HCT116 (cell line): ENCODE results near the gene EEF1G. TPM values are rescaled to one million over a fixed set of nuclear protein-coding genes. Genes with fewer than 3 reads are reported as not detected.

Experiments used
- ATAC-seq: fragments of 200-7000 bp; cut with Tn5 transposase; 2 replicates; pipeline ENCODE4 v1.9.1; 2020; ENCODE audit warnings: mild to moderate bottlenecking, moderate library complexity
- BruUV-seq: library from RNA; stranded (reverse); fragments of 400-500 nt; replicated peaks from 2 replicates; lab custom pipeline; 2021; lab: Mats Ljungman, UMichigan
- CTCF ChIA-PET: fragments of 300-600 bp; sonication (Branson Sonifier 250); formaldehyde crosslinking; loops from one replicate; lab custom pipeline; 2021; ENCODE audit warnings: antibody characterized with exemption; lab: Charles Lee
- POLR2A ChIA-PET: fragments of 300-600, 350-600 bp; sonication (Branson Sonifier 250); formaldehyde crosslinking; loops from one replicate; lab custom pipeline; 2021; ENCODE audit warnings: antibody characterized with exemption; lab: Charles Lee
- RAD21 ChIA-PET, 2 experiments: fragments of 300-600 bp; sonication (Branson Sonifier 250); formaldehyde crosslinking; loops; one replicate each; lab custom pipeline; 2023; ENCODE audit warnings: low total read pairs in 2 of 2; ENCODE audit not compliant: uncharacterized antibody in 2 of 2, unreplicated experiment in 2 of 2, low non-redundant PET in 1 of 2; lab: Charles Lee
- DNase-seq: peaks from one replicate; pipeline ENCODE4 v3.0.0-alpha.2; 2010; ENCODE audit warnings: low read depth, low spot score
- H2AFZ ChIP-seq: fragments of 200-600 bp; shearing (Covaris generic), sonication (generic); 2 replicates; pipeline ENCODE4 v1.6.1; 2017; ENCODE audit warnings: low read depth, mixed run types, mixed read lengths, antibody characterized with exemption, low read length; ENCODE audit not compliant: poor library complexity, severe bottlenecking
- H3K27ac ChIP-seq: 2 replicates; pipeline ENCODE4 v1.5.1; 2012; ENCODE audit warnings: low read depth, low read length
- H3K27me3 ChIP-seq: fragments of 200-600 bp; sonication (generic); 2 replicates; pipeline ENCODE4 v1.6.1; 2016; ENCODE audit warnings: mixed run types, low read length, mixed read lengths; ENCODE audit not compliant: insufficient read depth
- H3K36me3 ChIP-seq, 2 experiments: fragments of 200-500 bp in 1 of 2; fragments of 200-600 bp in 1 of 2; sonication (Bioruptor generic) in 1 of 2; sonication (generic) in 1 of 2; 2 replicates each; pipeline versions ENCODE4 v1.5.1 to v1.6.1; 2014 to 2016; ENCODE audit warnings: low read length in 2 of 2, inconsistent platforms in 1 of 2, mixed read lengths in 1 of 2, mixed run types in 1 of 2; ENCODE audit not compliant: insufficient read depth in 2 of 2, control insufficient read depth in 1 of 2
- H3K4me1 ChIP-seq, 2 experiments: fragments of 200-600 bp in 1 of 2; sonication (generic) in 1 of 2; 2 replicates each; pipeline versions ENCODE4 v1.5.1 to v1.6.1; 2012 to 2017; ENCODE audit warnings: low read length in 2 of 2, inconsistent platforms in 1 of 2, mild to moderate bottlenecking in 1 of 2, mixed read lengths in 1 of 2, mixed run types in 1 of 2, moderate library complexity in 1 of 2; ENCODE audit not compliant: insufficient read depth in 2 of 2, control insufficient read depth in 1 of 2
- H3K4me2 ChIP-seq: fragments of 200-600 bp; sonication (generic); 2 replicates; pipeline ENCODE4 v1.6.1; 2017; ENCODE audit warnings: mixed run types, low read length, mixed read lengths
- H3K4me3 ChIP-seq, 2 experiments: fragments of 200-600 bp in 1 of 2; sonication (generic) in 1 of 2; replicated peaks in 1 of 2; 2 replicates each; pipeline ENCODE4 v1.5.1; 2011 to 2016; ENCODE audit warnings: low read length in 2 of 2, control low read depth in 1 of 2, low read depth in 1 of 2, mild to moderate bottlenecking in 1 of 2, mixed read lengths in 1 of 2, mixed run types in 1 of 2
- H3K79me2 ChIP-seq: fragments of 200-600 bp; sonication (generic); 2 replicates; pipeline ENCODE4 v1.6.1; 2017; ENCODE audit warnings: mild to moderate bottlenecking, mixed run types, low read length, moderate library complexity, mixed read lengths; ENCODE audit not compliant: insufficient read depth
- H3K9ac ChIP-seq: fragments of 200-600 bp; sonication (generic); 2 replicates; pipeline ENCODE4 v1.6.1; 2016; ENCODE audit warnings: low read length, mixed read lengths
- H3K9me2 ChIP-seq: fragments of 200-600 bp; sonication (generic), shearing (Covaris generic); 2 replicates; pipeline ENCODE4 v1.6.1; 2017; ENCODE audit warnings: mixed run types, mild to moderate bottlenecking, moderate library complexity; ENCODE audit not compliant: insufficient read depth
- H3K9me3 ChIP-seq, 2 experiments: fragments of 200-500 bp in 1 of 2; fragments of 200-600 bp in 1 of 2; sonication (Bioruptor generic) in 1 of 2; sonication (generic) in 1 of 2; 2 replicates each; pipeline ENCODE4 v1.6.1; 2014 to 2017; ENCODE audit warnings: low read length in 2 of 2, mixed read lengths in 2 of 2, inconsistent platforms in 1 of 2, low read depth in 1 of 2, mild to moderate bottlenecking in 1 of 2, mixed run types in 1 of 2, moderate library complexity in 1 of 2; ENCODE audit not compliant: control insufficient read depth in 1 of 2, insufficient read depth in 1 of 2
- H4K20me1 ChIP-seq: fragments of 200-600 bp; sonication (generic), shearing (Covaris generic); 2 replicates; pipeline ENCODE4 v1.6.1; 2017; ENCODE audit warnings: mixed run types, mild to moderate bottlenecking, moderate library complexity; ENCODE audit not compliant: insufficient read depth
- CBX3 ChIP-seq: IDR thresholded peaks from 2 replicates; pipeline ENCODE4 v1.6.1; 2012; ENCODE audit warnings: low read depth
- POLR2A ChIP-seq: IDR thresholded peaks from 2 replicates; pipeline ENCODE4 v1.7.0; 2011; ENCODE audit warnings: borderline replicate concordance; ENCODE audit not compliant: insufficient read depth, insufficient read length; ENCODE audit errors: extremely low read depth
- TCF7L2 ChIP-seq: IDR thresholded peaks from 2 replicates; pipeline ENCODE4 v1.7.0; 2011; ENCODE audit warnings: borderline replicate concordance, inconsistent platforms; ENCODE audit not compliant: insufficient read depth, insufficient read length; ENCODE audit errors: extremely low read depth
- intact Hi-C: fragments of 100-400 bp; cut with micrococcal nuclease; formaldehyde crosslinking; loops from 2 replicates; pipeline ENCODE4 v1.10.0; 2022
- total RNA-seq: library from RNA; stranded (reverse); gene quantifications from one replicate; pipeline ENCODE4 v1.2.1, GENCODE V29; 2021; ENCODE audit not compliant: unreplicated experiment
- TF ChIP-seq, protein P1 (sequence below), 3 experiments: fragments of 200-600 bp in 1 of 3; sonication (generic) in 1 of 3; IDR thresholded peaks in 2 of 3; conservative IDR thresholded peaks in 1 of 3; 2 replicates each; pipeline ENCODE4 v1.5.1; 2012 to 2017; ENCODE audit warnings: low read depth in 2 of 3, low read length in 2 of 3, antibody characterized with exemption in 1 of 3, borderline replicate concordance in 1 of 3, control low read depth in 1 of 3, mild to moderate bottlenecking in 1 of 3, mixed read lengths in 1 of 3, mixed run types in 1 of 3, moderate library complexity in 1 of 3; ENCODE audit not compliant: insufficient read depth in 1 of 3

The EEF1G gene
- total RNA-seq, 1 experiment from 2014 or later: 1,901 TPM

DNA sequence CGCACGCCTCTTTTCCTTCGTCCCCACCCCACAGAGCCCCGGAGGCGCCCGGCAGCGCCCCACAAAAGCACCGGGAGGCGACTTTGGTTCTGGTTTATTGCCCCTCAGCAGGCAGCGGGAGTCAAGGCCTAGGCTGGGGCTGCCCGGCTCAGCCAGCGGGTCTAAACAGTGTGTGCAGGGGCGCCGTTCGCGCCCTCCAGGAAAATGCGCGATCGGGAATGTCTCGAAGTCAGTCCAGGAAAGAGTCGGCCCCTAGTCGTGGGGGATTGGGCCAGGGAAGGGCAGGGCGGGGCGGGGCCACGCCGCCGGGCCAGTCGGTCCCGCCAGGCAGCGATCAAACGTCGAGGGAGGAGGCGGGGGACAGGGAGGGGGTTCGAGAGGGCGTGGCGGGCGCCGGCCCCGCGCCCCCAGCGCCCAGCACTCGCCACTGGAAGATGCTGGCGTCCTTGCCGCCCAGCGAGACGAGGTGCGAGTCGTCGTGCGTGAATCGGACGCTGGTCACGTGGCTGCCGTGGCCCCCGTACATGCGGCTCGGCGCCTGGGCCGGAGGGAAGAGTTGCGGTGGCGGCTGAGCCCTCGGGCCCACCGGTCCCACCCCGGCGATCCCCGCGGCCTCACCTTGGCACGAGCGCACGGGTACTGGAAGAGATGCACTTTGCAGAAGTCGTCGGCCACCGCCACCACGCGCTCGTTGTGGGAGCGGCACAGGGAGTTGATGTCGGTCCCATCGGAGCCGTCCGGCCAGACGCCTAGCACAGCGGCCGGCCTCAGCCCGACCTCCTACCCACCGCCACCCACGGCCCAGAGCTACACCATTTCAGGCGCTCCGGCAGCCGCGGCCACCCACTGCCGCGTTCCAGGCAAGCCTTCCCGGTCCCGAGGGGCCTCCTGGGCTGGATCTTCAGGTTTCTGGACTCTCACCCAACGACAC is 28.7 kb upstream of the EEF1G start:
- Histone ChIP-seq H4K20me1 (no peaks in the 10 kb centered on the region), H3K4me2 (peak overlapping the region; percentile 88), H2AFZ (no peak overlapping the region), H3K79me2 (peaks cover 41% of the 10 kb centered on the region), H3K4me1 (peaks cover 13 to 44% of the 10 kb centered on the region in 2 experiments), H3K9me2 (no peaks in the 10 kb centered on the region), H3K27me3 (no peaks in the 10 kb centered on the region), H3K27ac (peak overlapping the region; percentile 99), H3K9me3 (no peaks in the 10 kb centered on the region)
- DNase-seq (no peak), ATAC-seq (peak; percentile 46)
- BruUV-seq: no TSS peak
- intact Hi-C loops: no loop called here
- RAD21 ChIA-PET: interaction anchor here in 1 of 2 experiments (0.7 kb wide), 1 partner anchor 19 kb away, joined by 3 read pairs; the partner anchor contains the start of gene B3GAT3
- POLR2A ChIA-PET: interaction anchor here (0.7 to 4.5 kb wide), 10 partner anchors 9 to 239 kb away, joined by 3 to 40 read pairs (median 4); partner anchors contain the start of genes B3GAT3, C11orf98, CSKMT and EEF1G
- peak; percentile 17 for TF ChIP-seq POLR2A
- TF ChIP-seq, protein P1, sequence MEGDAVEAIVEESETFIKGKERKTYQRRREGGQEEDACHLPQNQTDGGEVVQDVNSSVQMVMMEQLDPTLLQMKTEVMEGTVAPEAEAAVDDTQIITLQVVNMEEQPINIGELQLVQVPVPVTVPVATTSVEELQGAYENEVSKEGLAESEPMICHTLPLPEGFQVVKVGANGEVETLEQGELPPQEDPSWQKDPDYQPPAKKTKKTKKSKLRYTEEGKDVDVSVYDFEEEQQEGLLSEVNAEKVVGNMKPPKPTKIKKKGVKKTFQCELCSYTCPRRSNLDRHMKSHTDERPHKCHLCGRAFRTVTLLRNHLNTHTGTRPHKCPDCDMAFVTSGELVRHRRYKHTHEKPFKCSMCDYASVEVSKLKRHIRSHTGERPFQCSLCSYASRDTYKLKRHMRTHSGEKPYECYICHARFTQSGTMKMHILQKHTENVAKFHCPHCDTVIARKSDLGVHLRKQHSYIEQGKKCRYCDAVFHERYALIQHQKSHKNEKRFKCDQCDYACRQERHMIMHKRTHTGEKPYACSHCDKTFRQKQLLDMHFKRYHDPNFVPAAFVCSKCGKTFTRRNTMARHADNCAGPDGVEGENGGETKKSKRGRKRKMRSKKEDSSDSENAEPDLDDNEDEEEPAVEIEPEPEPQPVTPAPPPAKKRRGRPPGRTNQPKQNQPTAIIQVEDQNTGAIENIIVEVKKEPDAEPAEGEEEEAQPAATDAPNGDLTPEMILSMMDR (IDR thresholded peaks at IDR 0.05 in 2 of 3, conservative IDR thresholded peaks at IDR 0.05 in 1 of 3; ENCODE audit: borderline replicate concordance in 1 of 3, insufficient read depth in 1 of 3, low read depth in 2 of 3, low read length in 2 of 3): no peak
- TF ChIP-seq CBX3: no peak
- TF ChIP-seq TCF7L2: peak; percentile 25
- TF ChIP-seq, all 23 proteins: peak for 2
- Histone ChIP-seq H3K9ac (peak overlapping the region; percentile 60), H3K4me3 (peak overlapping the region; percentile 92 to 94), H3K36me3 (peaks cover 11 to 18% of the 10 kb centered on the region in 2 experiments; a peak in 3 of 4 replicates)
- CTCF ChIA-PET: interaction anchor here (0.9 to 1.1 kb wide), 6 partner anchors 9 to 178 kb away, joined by 3 to 14 read pairs (median 4); partner anchors contain the start of genes LBHD1, TUT1 and UQCC3
